ENCODE measurements around the gene THRA.

GRCh38 chr17:40058865-40059264 is 3.9 kb upstream of the THRA start:
- no peak for TF ChIP-seq CTCF (IDR thresholded peaks at IDR 0.05; ENCODE audit: extremely low read depth in 1 of 2, insufficient read depth in 1 of 2, low read depth in 1 of 2, low read length in 2 of 2)
- no peak for TF ChIP-seq POLR2A (IDR thresholded peaks at IDR 0.05; ENCODE audit: low read depth, low read length)
- TF ChIP-seq EZH2 (IDR thresholded peaks at IDR 0.05; ENCODE audit: borderline replicate concordance, low read depth, low read length, severe bottlenecking) = no peak
- TF ChIP-seq MAX (IDR thresholded peaks at IDR 0.05; ENCODE audit: insufficient read depth, insufficient read length) = no peak
- no peak for TF ChIP-seq POLR2AphosphoS5 (IDR thresholded peaks at IDR 0.05; ENCODE audit: insufficient read depth, low read depth, low read length)
- no peak for TF ChIP-seq FOS (IDR thresholded peaks at IDR 0.05; ENCODE audit: borderline replicate concordance, insufficient read depth, low read length)
- no peak for TF ChIP-seq GATA2 (IDR thresholded peaks at IDR 0.05; ENCODE audit: insufficient read depth, insufficient read length, low read depth, low read length)

Data from endothelial cell of umbilical vein (primary cell).